Activated T-helper 1 cell treated with anti-CD3 and anti-CD28 coated beads, Interleukin-2, amount 50 U/mL, for 16 hours (primary cell): ENCODE results near the gene TBPL2.
"Not testable (repeated sequence)": the region's sequence is repeated elsewhere in the genome, so short reads cannot be mapped to it uniquely, and the experiment has no call there.

Source experiments
- DNase-seq, 2 donors: peaks; one replicate each; pipeline ENCODE4 v3.0.0-alpha.2; 2020; ENCODE audit warnings: low read depth in 1 of 2, low spot score in 1 of 2

Gene TBPL2

DNA sequence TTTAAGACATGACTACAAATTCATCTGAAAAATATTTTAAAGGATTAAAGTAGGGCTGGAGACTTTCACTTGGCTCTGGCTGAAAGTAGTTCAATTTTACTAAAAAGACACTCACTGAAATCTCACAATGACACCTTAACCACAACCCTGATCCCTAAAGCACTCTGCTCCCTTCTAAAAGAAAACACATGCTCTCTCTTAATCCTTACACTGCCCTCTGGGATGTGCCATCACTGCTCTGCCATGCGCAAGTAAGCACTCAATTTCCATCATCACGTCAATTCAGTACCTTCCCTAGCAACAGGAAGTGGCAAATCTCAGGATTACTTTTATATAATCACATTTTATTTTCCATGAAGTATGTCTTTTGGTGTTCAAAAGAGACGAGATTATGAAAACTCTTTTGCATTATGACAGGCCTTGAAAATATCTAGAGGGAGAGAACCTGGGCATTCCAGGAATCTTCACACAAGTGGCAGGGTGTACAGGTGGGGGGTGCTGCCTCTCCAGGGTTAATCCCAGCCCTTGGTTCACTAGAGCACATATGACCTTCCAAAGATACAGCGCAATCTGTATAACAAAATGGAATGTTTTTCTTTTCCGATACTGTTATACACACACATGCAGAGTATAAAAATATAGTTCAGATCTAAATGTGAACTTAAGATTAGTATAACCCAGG is 36.1 kb downstream of the TBPL2 start:
- no peak for DNase-seq

- no peak for DNase-seq
These were observed 38.7 kb downstream of the TBPL2 start for GRCh38 chr14:55401751-55402150.

DNA sequence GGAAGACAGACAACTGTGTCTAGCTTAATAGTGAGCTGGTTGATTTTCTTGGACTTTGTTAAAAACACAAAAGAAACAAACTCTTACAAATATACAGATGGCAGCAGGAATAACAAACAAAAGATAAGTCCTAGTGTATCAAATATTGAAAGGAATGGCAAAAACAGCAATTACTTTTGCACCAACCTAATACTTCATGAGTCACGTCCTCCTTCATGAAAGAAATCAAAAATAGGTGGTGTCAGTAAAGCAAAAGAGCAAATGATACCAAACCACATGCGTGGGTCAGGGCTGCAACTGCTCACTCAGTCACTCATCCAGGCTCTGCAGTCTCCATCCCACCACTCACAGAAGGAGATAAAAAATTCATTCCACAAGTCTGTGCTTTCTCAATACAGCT is 40.6 kb downstream of the TBPL2 start:
- DNase-seq = no peak

- DNase-seq = no peak
These were observed 41.2 kb downstream of the TBPL2 start for GRCh38 chr14:55399183-55399582.

DNA sequence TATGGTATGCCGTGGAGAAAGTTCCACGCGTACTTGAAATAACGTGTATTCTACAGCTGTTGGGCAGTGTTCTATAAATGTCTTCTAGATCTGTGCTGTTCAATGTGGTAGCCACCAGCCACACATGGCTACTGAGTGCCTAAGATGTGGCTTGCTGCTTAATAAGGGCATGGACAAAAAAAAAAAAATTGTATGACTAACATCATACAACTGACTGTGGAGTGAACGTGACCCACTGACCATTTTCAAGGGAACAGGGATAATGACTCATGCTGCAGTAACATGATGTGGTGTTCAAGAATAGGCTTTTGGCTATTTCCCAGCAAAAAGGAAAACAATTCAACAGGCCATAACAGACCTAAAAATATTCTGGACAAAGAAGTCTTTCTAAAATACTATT is 41.7 kb downstream of the TBPL2 start:
- no peak for DNase-seq

DNA sequence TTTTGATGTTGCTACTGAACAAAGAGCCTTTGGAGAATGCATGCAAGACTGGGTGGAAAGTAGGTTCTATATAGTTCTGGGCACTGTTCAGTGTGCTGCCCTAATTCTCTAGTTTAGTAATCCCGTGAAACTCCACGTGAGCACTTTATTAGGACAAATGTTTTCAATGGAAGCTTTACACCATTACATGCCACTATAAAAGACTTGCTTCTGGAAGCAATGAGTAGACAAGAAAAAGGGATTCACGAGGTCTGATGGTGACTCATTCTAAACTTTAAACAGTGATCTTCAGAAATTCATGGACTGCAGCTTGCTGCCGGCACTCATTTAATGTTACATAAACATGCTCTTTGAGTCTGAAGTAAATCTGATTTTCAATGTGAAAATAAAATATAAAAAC is 51.1 kb downstream of the TBPL2 start:
- no peak for DNase-seq

GRCh38 chr14:55388160-55388559 is 52.3 kb downstream of the TBPL2 start:
- no peak for DNase-seq

DNA sequence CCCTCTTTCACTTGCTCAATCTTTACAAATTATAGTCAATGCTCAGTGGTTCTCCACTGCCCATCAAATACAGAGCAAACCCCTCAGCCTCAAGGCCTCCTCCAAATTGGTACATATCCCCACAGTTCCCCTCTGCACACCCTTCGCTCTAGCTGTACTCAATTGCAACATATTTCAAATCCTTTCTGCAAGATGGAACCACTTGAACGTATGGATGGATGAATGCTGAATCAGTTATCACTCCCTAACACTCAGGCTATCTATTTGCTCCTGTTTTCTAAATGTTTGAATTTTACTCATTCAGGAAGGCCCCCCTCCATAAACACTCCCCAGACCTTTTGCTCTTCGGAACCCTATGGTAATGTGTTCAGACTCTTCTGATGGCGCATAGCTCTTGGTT is 53.3 kb downstream of the TBPL2 start:
- no peak for DNase-seq

DNA sequence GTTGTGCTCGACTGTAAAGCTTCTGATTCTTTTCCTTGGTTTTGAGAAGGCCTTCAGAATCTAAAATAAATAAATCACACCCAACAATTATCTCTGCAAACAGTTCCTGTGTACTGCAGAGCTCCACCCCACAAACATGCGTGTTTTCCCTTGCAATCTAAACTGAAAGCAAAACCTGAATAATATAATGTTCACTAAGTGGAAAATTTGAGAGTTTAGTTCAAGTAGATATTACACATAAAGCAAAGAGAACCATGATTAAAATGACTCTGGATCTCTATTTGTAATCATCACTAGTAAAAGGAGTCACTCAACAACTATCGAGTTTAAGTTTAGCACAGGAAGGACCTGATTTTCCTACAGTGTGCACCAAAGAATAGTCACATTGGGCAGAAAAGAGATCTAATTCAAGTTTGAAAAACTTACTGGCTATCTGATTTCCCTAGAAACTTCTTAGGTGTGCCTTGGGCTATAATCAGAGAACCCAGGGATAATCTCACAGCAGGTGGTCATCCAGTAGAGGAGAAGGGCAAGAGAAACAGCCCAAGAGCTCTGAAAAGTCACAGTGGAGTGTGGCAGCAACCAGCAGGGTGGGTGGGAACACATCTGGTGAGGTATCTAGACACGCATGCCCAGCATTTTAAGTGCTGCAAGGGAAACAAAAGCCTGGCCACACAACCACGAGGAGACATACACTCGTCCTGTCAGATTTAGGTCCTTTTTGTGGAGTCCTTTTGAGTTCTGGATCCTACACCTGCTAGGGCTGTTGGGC is 54.2 kb downstream of the TBPL2 start:
- no peak for DNase-seq

DNA sequence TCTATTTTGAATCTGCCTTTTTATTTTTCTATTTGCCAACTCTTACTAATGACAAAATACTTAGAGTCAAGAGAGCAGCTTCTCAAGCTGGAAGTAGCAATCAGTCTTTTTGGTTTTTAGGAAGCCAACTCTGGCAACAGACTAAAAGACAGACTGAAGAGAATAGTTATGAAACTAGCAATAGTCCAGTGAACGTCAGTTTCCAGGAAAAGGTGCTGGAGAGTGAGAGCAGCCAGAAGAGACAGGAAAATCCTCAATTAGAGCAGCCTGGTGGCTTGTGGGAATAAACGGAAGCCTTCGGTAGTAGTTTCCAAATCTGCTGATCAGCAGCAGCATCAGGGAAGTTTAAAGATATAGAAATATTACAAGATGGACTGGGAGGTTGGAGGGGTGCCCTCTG is 55.9 kb downstream of the TBPL2 start:
- no peak for DNase-seq

GRCh38 chr14:55383541-55384140 is 56.8 kb downstream of the TBPL2 start:
- no peak for DNase-seq

- DNase-seq = not testable (repeated sequence)
These were observed 57.4 kb downstream of the TBPL2 start for GRCh38 chr14:55383056-55383466.

DNA sequence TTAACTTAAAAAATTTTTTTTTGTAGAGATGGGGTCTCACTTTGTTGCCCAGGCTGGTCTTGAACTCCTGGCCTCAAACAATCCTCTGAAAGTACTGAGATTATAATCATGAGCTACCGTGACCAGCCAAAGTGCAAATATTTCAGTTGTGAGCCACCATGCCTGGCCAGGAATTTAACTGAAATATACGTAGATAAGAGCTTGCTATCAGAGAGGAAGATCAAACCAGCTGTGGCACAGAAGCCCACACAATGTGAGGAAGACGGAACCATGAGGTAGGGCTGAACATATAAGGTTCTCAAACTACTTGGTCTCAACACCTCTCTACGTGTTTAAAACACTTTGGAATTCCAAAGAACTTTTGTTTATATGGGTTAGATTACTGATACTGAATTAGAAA is 57.9 kb downstream of the TBPL2 start:
- no peak for DNase-seq

- DNase-seq = no peak
These were observed 58.9 kb downstream of the TBPL2 start for GRCh38 chr14:55381561-55381960.

DNA sequence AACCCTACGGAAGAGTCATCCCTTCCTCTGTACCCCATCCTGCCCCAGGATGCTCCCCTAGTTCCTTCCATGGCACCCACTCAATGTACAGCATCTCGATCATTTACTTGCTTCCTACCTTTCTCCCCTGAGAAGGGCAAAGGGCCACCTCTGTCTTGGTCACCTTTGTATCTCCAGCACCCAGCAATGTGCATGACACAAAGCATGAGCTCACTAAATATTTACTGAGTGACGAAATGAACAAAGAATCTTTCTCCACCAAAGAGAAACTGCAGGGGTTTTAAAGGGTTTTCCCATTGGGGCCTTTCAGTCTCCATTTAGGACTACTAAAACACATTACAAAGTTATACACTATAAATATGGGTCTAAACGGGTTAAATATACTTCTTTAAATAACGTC is 59.4 kb downstream of the TBPL2 start:
- no peak for DNase-seq

DNA sequence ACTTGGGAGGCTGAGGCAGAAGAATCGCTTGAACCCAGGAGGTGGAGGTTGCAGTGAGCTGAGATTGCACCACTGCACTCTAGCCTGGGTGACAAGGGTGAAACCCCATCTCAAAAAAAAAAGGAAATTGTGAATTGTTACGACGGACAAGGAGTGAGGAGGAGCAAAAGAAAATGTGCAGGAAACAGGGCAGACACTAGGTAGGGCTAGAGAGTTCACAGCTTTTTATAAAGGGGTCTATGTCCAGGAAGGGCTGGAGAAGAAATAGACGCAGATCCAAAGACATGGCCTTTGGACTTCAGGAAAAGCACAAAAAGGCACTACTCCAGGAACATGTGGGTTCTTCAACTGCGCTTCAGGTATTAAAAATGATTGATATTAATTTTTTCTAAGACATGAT is 63.2 kb downstream of the TBPL2 start:
- no peak for DNase-seq

DNA sequence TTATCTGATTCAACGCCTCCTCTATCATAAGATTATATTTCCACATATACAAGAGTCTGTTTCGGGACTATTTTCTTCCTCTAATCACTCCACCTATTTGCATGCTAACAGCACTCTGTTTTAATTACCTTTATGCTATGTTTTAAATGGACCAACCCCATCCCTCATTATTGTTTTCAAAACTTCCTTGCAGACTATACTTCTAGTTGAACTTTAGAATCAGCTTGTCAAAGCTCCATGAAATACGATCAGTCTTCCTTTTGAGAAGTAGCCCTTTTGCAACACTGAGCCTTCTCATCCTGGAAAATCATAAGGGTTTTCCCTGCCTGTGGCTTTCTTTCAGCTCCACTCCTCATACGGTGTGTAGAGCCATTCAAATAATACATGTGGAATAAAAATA is 65.6 kb downstream of the TBPL2 start:
- no peak for DNase-seq

DNA sequence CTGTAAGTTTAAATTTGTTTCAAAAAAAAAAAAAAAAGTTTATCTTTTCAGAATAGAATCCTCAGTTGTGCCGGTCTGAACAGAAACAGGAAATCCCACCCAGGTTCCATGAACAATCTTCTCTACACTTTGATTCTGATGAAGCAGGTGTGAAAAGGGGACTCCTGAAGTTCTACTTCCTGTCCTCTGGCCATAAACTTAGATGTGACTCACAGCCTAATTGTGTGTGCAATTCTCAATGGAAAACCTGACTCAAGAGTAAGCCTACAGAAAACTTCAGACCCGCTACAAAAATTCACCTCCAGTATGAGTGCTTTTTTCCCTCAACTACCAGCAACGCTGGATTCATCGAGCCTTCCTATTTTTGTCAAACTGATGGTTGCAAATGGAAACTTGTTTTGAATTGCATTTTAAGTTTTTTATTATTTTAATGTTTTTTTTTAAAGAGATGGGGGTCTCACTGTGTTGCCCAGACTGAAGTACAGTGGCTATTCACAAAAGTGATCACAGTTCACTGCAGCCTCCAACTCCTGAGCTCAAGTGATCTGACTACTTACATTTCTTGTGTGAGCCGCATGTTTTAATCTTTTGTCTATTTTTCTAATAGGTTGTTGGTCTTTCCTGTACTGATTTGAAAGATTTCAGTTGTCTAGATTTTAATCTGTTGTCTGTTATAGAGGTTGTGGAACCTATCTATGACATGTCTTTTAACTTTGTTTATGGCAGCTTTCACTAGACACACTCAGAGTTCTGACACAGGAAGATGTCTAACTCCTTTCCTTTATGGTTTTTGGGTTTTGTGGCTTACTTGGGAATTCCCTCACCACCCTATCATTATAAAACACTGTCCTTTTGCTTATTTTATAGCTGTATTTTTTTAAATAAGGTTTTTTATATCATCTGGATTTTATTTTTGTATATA is 66.4 kb downstream of the TBPL2 start:
- DNase-seq = peak in 1 of 2 donors; percentile 7

DNA sequence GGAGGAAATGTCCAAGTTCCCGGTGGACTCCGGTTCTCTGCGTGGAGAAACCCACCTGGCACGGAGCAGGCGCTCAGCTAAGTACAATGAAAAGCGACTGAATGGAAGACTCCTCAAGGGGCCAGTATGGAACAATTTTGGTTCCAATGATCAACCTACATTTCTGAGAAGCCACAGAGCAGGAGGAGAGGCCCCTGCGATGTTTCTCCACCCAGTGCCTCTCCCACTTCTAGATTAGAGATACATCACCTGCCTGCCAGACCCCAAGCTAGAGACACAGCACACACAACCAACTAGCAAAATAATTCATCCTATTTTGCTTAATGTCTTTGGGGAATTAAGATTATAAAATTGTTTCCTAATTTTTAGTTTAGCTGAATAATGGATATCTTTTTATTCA is 67.6 kb downstream of the TBPL2 start:
- no peak for DNase-seq

DNA sequence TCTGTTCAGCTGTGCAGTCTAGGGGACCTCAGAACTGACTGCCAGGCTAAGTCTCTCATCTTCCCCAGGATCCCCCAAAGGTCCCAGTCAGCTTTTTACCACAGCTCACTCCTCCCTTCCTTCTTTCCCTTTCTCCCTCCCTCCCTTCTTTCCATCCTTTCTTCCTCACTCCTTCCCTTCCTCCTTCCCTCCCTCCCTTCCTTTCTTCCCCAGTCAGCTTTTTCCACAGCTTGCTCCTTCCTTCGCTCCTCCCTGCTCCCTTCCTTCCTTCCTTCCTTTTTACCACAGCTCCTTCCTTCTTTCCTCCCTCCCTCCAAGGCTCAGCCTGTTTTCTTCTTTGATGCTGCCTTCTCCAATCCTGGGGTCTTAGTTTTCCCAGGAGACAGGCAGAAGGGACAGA is 68.0 kb downstream of the TBPL2 start:
- no peak for DNase-seq

- DNase-seq = no peak
These were observed 69.4 kb downstream of the TBPL2 start for GRCh38 chr14:55370883-55371455.
